ENCODE results near the gene ARMC6. TPM values are rescaled to one million over a fixed set of nuclear protein-coding genes. Genes with fewer than 3 reads are reported as not detected.
"Not testable (repeated sequence)": the region's sequence is repeated elsewhere in the genome, so short reads cannot be mapped to it uniquely, and the experiment has no call there.

ARMC6 gene
- total RNA-seq, 1 experiment from 2014 or later, result 38.2 TPM

- no peak for DNase-seq (ENCODE audit: low read depth)
Measured at GRCh38 chr19:19074196-19074882, 40.9 kb downstream of the ARMC6 start.

- DNase-seq (ENCODE audit: low read depth), result no peak
Measured at GRCh38 chr19:19075126-19075525, 41.7 kb downstream of the ARMC6 start.

- no peak for DNase-seq (ENCODE audit: low read depth)
Measured at GRCh38 chr19:19076476-19076875, 43.1 kb downstream of the ARMC6 start.

GRCh38 chr19:19077103-19077502 lies 43.7 kb downstream of the ARMC6 start:
- DNase-seq (ENCODE audit: low read depth), result no peak

- DNase-seq (ENCODE audit: low read depth), result no peak
Measured at GRCh38 chr19:19078801-19079200, 45.4 kb downstream of the ARMC6 start.

GRCh38 chr19:19079571-19079970 lies 46.2 kb downstream of the ARMC6 start:
- DNase-seq (ENCODE audit: low read depth), result no peak

- no peak for DNase-seq (ENCODE audit: low read depth)
Measured at GRCh38 chr19:19081642-19082151, 48.3 kb downstream of the ARMC6 start.

GRCh38 chr19:19083413-19084178 lies 50.2 kb downstream of the ARMC6 start:
- no peak for DNase-seq (ENCODE audit: low read depth)

GRCh38 chr19:19087676-19088075 lies 54.3 kb downstream of the ARMC6 start:
- DNase-seq (ENCODE audit: low read depth), result no peak

GRCh38 chr19:19094513-19094912 lies 61.1 kb downstream of the ARMC6 start:
- no peak for DNase-seq (ENCODE audit: low read depth)

- no peak for DNase-seq (ENCODE audit: low read depth)
Measured at GRCh38 chr19:19095691-19096090, 62.3 kb downstream of the ARMC6 start.

GRCh38 chr19:19096641-19097627 lies 63.5 kb downstream of the ARMC6 start:
- no peak for DNase-seq (ENCODE audit: low read depth)

GRCh38 chr19:19098084-19098702 lies 64.8 kb downstream of the ARMC6 start:
- no peak for DNase-seq (ENCODE audit: low read depth)

- no peak for DNase-seq (ENCODE audit: low read depth)
Measured at GRCh38 chr19:19098703-19099632, 65.6 kb downstream of the ARMC6 start.

GRCh38 chr19:19101540-19101939 lies 68.1 kb downstream of the ARMC6 start:
- no peak for DNase-seq (ENCODE audit: low read depth)

- not testable (repeated sequence) for DNase-seq (ENCODE audit: low read depth)
Measured at GRCh38 chr19:19102566-19102965, 69.2 kb downstream of the ARMC6 start.

- no peak for DNase-seq (ENCODE audit: low read depth)
Measured at GRCh38 chr19:19103167-19103566, 69.8 kb downstream of the ARMC6 start.

- DNase-seq (ENCODE audit: low read depth), result no peak
Measured at GRCh38 chr19:19105365-19106055, 72.1 kb downstream of the ARMC6 start.

- no peak for DNase-seq (ENCODE audit: low read depth)
Measured at GRCh38 chr19:19106056-19106551, 72.7 kb downstream of the ARMC6 start.

Data from M059J (cell line).